ENCODE measurements around the gene CADM1. TPM values are rescaled to one million over a fixed set of nuclear protein-coding genes. Genes with fewer than 3 reads are reported as not detected.

Gene CADM1
- total RNA-seq, 1 experiment from 2014 or later = 0.79 TPM

- RAD21 ChIA-PET (ENCODE audit: low non-redundant PET in 1 of 2, low total read pairs in 2 of 2, uncharacterized antibody in 2 of 2, unreplicated experiment in 2 of 2) = no interaction called here
- no TSS peak for BruUV-seq (replicated peaks)
Observed at GRCh38 chr11:115384236-115384635, 120.0 kb downstream of the CADM1 start.

More at GRCh38 chr11:115384236-115384635, 120.0 kb downstream of the CADM1 start:
- intact Hi-C loops (cut with micrococcal nuclease) = no loop called here
- TF ChIP-seq ZNF274 (IDR thresholded peaks at IDR 0.05; ENCODE audit: low read depth, low read length) (no peak), CTCF (IDR thresholded peaks at IDR 0.05 in 2 of 3, conservative IDR thresholded peaks at IDR 0.05 in 1 of 3; ENCODE audit: borderline replicate concordance in 1 of 3, insufficient read depth in 1 of 3, low read depth in 2 of 3, low read length in 2 of 3) (no peak), ELF1 (IDR thresholded peaks at IDR 0.05; ENCODE audit: borderline replicate concordance, low read depth) (no peak), SRF (IDR thresholded peaks at IDR 0.05; ENCODE audit: low read depth) (no peak), POLR2A (IDR thresholded peaks at IDR 0.05; ENCODE audit: borderline replicate concordance, extremely low read depth, insufficient read depth, insufficient read length) (no peak), TCF7L2 (IDR thresholded peaks at IDR 0.05; ENCODE audit: borderline replicate concordance, extremely low read depth, insufficient read depth, insufficient read length) (no peak), JUND (IDR thresholded peaks at IDR 0.05) (no peak), EZH2 (IDR thresholded peaks at IDR 0.05) (no peak), CEBPB (IDR thresholded peaks at IDR 0.05; ENCODE audit: low read depth) (no peak), CBX3 (IDR thresholded peaks at IDR 0.05; ENCODE audit: low read depth) (no peak), SIN3A (IDR thresholded peaks at IDR 0.05; ENCODE audit: low read depth) (no peak), SP1 (IDR thresholded peaks at IDR 0.05; ENCODE audit: low read depth) (no peak), ATF3 (IDR thresholded peaks at IDR 0.05) (no peak), EZH2phosphoT487 (IDR thresholded peaks at IDR 0.05; ENCODE audit: borderline replicate concordance) (no peak)
- H3K9me2 ChIP-seq (ENCODE audit: insufficient read depth) = no peaks in the 10 kb centered on the region
- H3K9me3 ChIP-seq (ENCODE audit: control insufficient read depth in 1 of 2, insufficient read depth in 1 of 2, low read depth in 1 of 2, low read length in 2 of 2) = peaks cover 3 to 6% of the 10 kb centered on the region in 2 experiments; a peak in 2 of 4 replicates
- H3K9ac ChIP-seq (ENCODE audit: low read length) = no peak overlapping the region
- H3K27ac ChIP-seq (ENCODE audit: low read depth, low read length) = no peak overlapping the region
- no peaks in the 10 kb centered on the region for H3K4me1 ChIP-seq (ENCODE audit: control insufficient read depth in 1 of 2, insufficient read depth in 2 of 2, low read length in 2 of 2)
- ChIA-PET CTCF (no interaction called here), POLR2A (no interaction called here)
- H3K79me2 ChIP-seq (ENCODE audit: insufficient read depth, low read length) = no peaks in the 10 kb centered on the region
- H4K20me1 ChIP-seq (ENCODE audit: insufficient read depth) = no peaks in the 10 kb centered on the region
- H2AFZ ChIP-seq (ENCODE audit: low read depth, low read length, poor library complexity, severe bottlenecking) = no peak overlapping the region
- DNase-seq (ENCODE audit: low read depth, low spot score) (no peak), ATAC-seq (no peak)
- H3K36me3 ChIP-seq (ENCODE audit: control insufficient read depth in 1 of 2, insufficient read depth in 2 of 2, low read length in 2 of 2) = no peaks in the 10 kb centered on the region
- no peak overlapping the region for H3K4me3 ChIP-seq (replicated peaks in 1 of 2; ENCODE audit: low read depth in 1 of 2, low read length in 2 of 2)
- no peaks in the 10 kb centered on the region for H3K27me3 ChIP-seq (ENCODE audit: insufficient read depth, low read length)
- no peak overlapping the region for H3K4me2 ChIP-seq (ENCODE audit: low read length)

Data from HCT116 (cell line).